ENCODE measurements around the gene RANBP1. TPM values are rescaled to one million over a fixed set of nuclear protein-coding genes. Genes with fewer than 3 reads are reported as not detected.

The RANBP1 gene
- total and polyA plus RNA-seq, 2 donors (not counting 1 experiment from before 2014, with no cell fraction given) = 67.0 to 77.6 TPM

DNA sequence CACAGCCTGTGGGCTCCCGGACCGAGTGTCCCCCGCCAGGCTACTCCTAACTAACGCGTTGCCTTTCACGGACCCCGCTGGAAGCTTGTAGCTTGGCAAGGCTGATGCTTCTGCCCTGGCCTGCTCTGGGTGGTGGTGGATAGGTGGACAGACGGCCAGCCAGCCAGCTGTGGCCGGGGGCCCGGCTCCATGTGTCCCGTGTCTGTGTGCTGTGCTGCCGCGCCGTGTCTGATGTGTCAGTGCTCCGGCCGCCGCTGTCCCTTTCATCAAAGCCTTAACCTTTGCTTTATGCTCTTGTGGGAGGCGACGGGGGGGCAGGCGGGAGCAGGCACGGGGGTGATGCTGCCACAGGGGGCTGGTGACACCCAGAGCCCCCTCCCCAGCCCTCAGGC is 29.9 kb downstream of the RANBP1 start:
- intact Hi-C loops (cut with micrococcal nuclease) = no loop called here
- H3K79me2 ChIP-seq (ENCODE audit: control insufficient read depth, insufficient read depth, low read length) = no peaks in the 10 kb centered on the region
- CTCF ChIA-PET = interaction anchor here (2.3 kb wide), 1 partner anchor 11 kb away, joined by 6 read pairs; no protein-coding TSS in a partner anchor
- Mint-ChIP-seq H3K4me1 (peaks cover 4% of the 10 kb centered on the region), H3K4me3 (no peak overlapping the region), H3K27me3 (no peaks in the 10 kb centered on the region), H3K27ac (no peak overlapping the region), H3K9me3 (ENCODE audit: insufficient read depth) (no peaks in the 10 kb centered on the region)
- WGBS (ENCODE audit: insufficient coverage) = 96% methylated on average over 20 of the region's 21 CpGs
- no peak overlapping the region for H2AFZ ChIP-seq (ENCODE audit: insufficient read depth, low read depth, low read length, poor library complexity, severe bottlenecking)
- H3K27me3 ChIP-seq (replicated peaks in 1 of 4; ENCODE audit: control extremely low read depth in 1 of 4, control insufficient read depth in 3 of 4, insufficient read depth in 4 of 4, low read length in 3 of 4) = no peaks in the 10 kb centered on the region
- no peak overlapping the region for H3K4me2 ChIP-seq (replicated peaks; ENCODE audit: low read depth, low read length, poor library complexity, severe bottlenecking)
- no peak overlapping the region for H3K9ac ChIP-seq (ENCODE audit: low read length)
- DNase-seq (no peak), ATAC-seq (ENCODE audit: low read depth) (no peak)
- no peaks in the 10 kb centered on the region for H4K20me1 ChIP-seq (ENCODE audit: control insufficient read depth, insufficient read depth, low read length, poor library complexity, severe bottlenecking)
- H3K9me3 ChIP-seq (ENCODE audit: control extremely low read depth in 1 of 3, control insufficient read depth in 2 of 3, insufficient read depth in 1 of 3, low read length in 2 of 3) = no peaks in the 10 kb centered on the region
- POLR2A ChIA-PET = no interaction called here
- no peak overlapping the region for H3K27ac ChIP-seq (ENCODE audit: low read length in 2 of 2)
- no peaks in the 10 kb centered on the region for H3K36me3 ChIP-seq (replicated peaks in 1 of 2; ENCODE audit: control extremely low read depth in 1 of 2, control insufficient read depth in 1 of 2, extremely low read depth in 1 of 2, insufficient read depth in 2 of 2, low read length in 1 of 2)
- H3K4me3 ChIP-seq (ENCODE audit: control extremely low read depth in 1 of 5, extremely low read depth in 1 of 5, insufficient read depth in 1 of 5, low read depth in 2 of 5, low read length in 4 of 5) = no peak overlapping the region
- H3K4me1 ChIP-seq (ENCODE audit: control insufficient read depth in 2 of 2, insufficient read depth in 2 of 2, low read length in 2 of 2) = peaks cover 0 to 3% of the 10 kb centered on the region in 2 donors
- TF ChIP-seq EZH2 (IDR thresholded peaks at IDR 0.05; ENCODE audit: borderline replicate concordance, insufficient read depth, low read depth, low read length, poor library complexity, severe bottlenecking) (no peak), CTCF (IDR thresholded peaks at IDR 0.05) (no peak)

DNA sequence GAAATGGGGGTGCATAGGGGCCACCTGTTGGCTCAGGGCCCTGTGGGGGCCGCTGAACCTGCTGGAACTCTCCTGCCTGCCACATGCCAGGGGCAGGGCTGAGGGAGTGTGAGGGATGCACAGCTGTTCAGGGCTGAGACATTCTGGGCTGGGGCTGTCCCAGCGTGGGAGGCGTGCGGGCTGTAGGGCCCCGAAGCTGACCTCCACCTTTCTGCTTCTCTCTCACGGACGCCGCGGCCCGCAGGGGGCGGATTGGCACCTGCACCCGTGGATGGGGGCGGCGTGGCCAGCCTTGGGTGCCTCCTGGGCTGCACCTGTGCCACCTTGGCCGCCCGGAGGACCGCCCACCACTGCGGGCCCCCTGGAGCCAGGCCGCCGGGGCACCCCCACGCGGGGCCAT is 30.9 kb downstream of the RANBP1 start:
- H3K4me3 Mint-ChIP-seq = no peak overlapping the region
- no peak overlapping the region for H3K27ac ChIP-seq (ENCODE audit: low read length in 2 of 2)
- ATAC-seq (ENCODE audit: low read depth) (no peak), DNase-seq (no peak)
- no peaks in the 10 kb centered on the region for H3K9me3 Mint-ChIP-seq (ENCODE audit: insufficient read depth)
- peaks cover 0 to 3% of the 10 kb centered on the region in 2 donors for H3K4me1 ChIP-seq (ENCODE audit: control insufficient read depth in 2 of 2, insufficient read depth in 2 of 2, low read length in 2 of 2)
- ChIA-PET POLR2A (no interaction called here), CTCF (interaction anchor here (2.3 kb wide), 1 partner anchor 10 kb away, joined by 6 read pairs; no protein-coding TSS in a partner anchor)
- 65% methylated on average over 21 of the region's 22 CpGs for WGBS (ENCODE audit: insufficient coverage)
- no peak overlapping the region for H3K4me2 ChIP-seq (replicated peaks; ENCODE audit: low read depth, low read length, poor library complexity, severe bottlenecking)
- H3K27ac Mint-ChIP-seq = no peak overlapping the region
- H3K9ac ChIP-seq (ENCODE audit: low read length) = no peak overlapping the region
- H4K20me1 ChIP-seq (ENCODE audit: control insufficient read depth, insufficient read depth, low read length, poor library complexity, severe bottlenecking) = no peaks in the 10 kb centered on the region
- no peaks in the 10 kb centered on the region for H3K9me3 ChIP-seq (ENCODE audit: control extremely low read depth in 1 of 3, control insufficient read depth in 2 of 3, insufficient read depth in 1 of 3, low read length in 2 of 3)
- no peak overlapping the region for H2AFZ ChIP-seq (ENCODE audit: insufficient read depth, low read depth, low read length, poor library complexity, severe bottlenecking)
- H3K4me1 Mint-ChIP-seq = peaks cover 4% of the 10 kb centered on the region
- H3K4me3 ChIP-seq (ENCODE audit: control extremely low read depth in 1 of 5, extremely low read depth in 1 of 5, insufficient read depth in 1 of 5, low read depth in 2 of 5, low read length in 4 of 5) = no peak overlapping the region
- H3K27me3 Mint-ChIP-seq = no peaks in the 10 kb centered on the region
- no peaks in the 10 kb centered on the region for H3K79me2 ChIP-seq (ENCODE audit: control insufficient read depth, insufficient read depth, low read length)
- no peaks in the 10 kb centered on the region for H3K27me3 ChIP-seq (replicated peaks in 1 of 4; ENCODE audit: control extremely low read depth in 1 of 4, control insufficient read depth in 3 of 4, insufficient read depth in 4 of 4, low read length in 3 of 4)
- no peaks in the 10 kb centered on the region for H3K36me3 ChIP-seq (replicated peaks in 1 of 2; ENCODE audit: control extremely low read depth in 1 of 2, control insufficient read depth in 1 of 2, extremely low read depth in 1 of 2, insufficient read depth in 2 of 2, low read length in 1 of 2)
- no peak for TF ChIP-seq EZH2 (IDR thresholded peaks at IDR 0.05; ENCODE audit: borderline replicate concordance, insufficient read depth, low read depth, low read length, poor library complexity, severe bottlenecking)
- no peak for TF ChIP-seq CTCF (IDR thresholded peaks at IDR 0.05)
- intact Hi-C loops (cut with micrococcal nuclease) = no loop called here
